Keratinocyte (primary cell): ENCODE data around the gene NR1I2. TPM values are rescaled to one million over a fixed set of nuclear protein-coding genes. Genes with fewer than 3 reads are reported as not detected.

Experiments used
- DNase-seq: peaks from one replicate; pipeline ENCODE4 v3.0.0-alpha.2; 2011; ENCODE audit warnings: low read depth, missing footprints, low spot score
- FAIRE-seq: peaks from 2 replicates; lab custom pipeline; 2011; peaks lifted over from hg19 to GRCh38; lab: Jason Lieb, UNC
- H2AFZ ChIP-seq: 2 replicates; pipeline ENCODE4 v1.6.0; 2012; ENCODE audit warnings: low read length, control low read depth, inconsistent platforms; ENCODE audit not compliant: control insufficient read depth
- H3K27ac ChIP-seq: 2 replicates; pipeline ENCODE4 v1.5.1; 2011; ENCODE audit warnings: low read length; ENCODE audit not compliant: control insufficient read depth, insufficient read depth
- H3K27me3 ChIP-seq: 3 replicates; pipeline ENCODE4 v1.6.0; 2011; ENCODE audit warnings: low read length; ENCODE audit not compliant: control insufficient read depth, insufficient read depth; ENCODE audit errors: extremely low read depth
- H3K36me3 ChIP-seq, 2 experiments: 2 replicates in 1 of 2; 3 replicates in 1 of 2; pipeline ENCODE4 v1.5.1; 2011; ENCODE audit warnings: low read length in 2 of 2, mild to moderate bottlenecking in 1 of 2; ENCODE audit not compliant: control insufficient read depth in 2 of 2, insufficient read depth in 2 of 2; ENCODE audit errors: extremely low read depth in 1 of 2
- H3K4me1 ChIP-seq: 3 replicates; pipeline ENCODE4 v1.5.1; 2011; ENCODE audit warnings: low read length; ENCODE audit not compliant: control insufficient read depth, insufficient read depth; ENCODE audit errors: extremely low read depth
- H3K4me2 ChIP-seq: 3 replicates; pipeline ENCODE4 v1.6.0; 2011; ENCODE audit warnings: low read depth, low read length; ENCODE audit not compliant: control insufficient read depth, insufficient read depth; ENCODE audit errors: extremely low read depth
- H3K4me3 ChIP-seq, 3 experiments: fragments of 200-600 bp in 1 of 3; sonication (generic) in 1 of 3; 2 replicates in 2 of 3; 3 replicates in 1 of 3; pipeline ENCODE4 v1.5.1; 2011 to 2016; ENCODE audit warnings: low read length in 3 of 3, mild to moderate bottlenecking in 3 of 3, control low read depth in 2 of 3, inconsistent platforms in 1 of 3, low read depth in 1 of 3, mixed read lengths in 1 of 3, mixed run types in 1 of 3, moderate library complexity in 1 of 3; ENCODE audit not compliant: control insufficient read depth in 2 of 3, insufficient read depth in 2 of 3; ENCODE audit errors: extremely low read depth in 1 of 3
- H3K79me2 ChIP-seq: 2 replicates; pipeline ENCODE4 v1.6.0; 2012; ENCODE audit warnings: low read length; ENCODE audit not compliant: control insufficient read depth, insufficient read depth
- H3K9ac ChIP-seq: 3 replicates; pipeline ENCODE4 v1.6.0; 2011; ENCODE audit warnings: low read length; ENCODE audit not compliant: control insufficient read depth, insufficient read depth; ENCODE audit errors: extremely low read depth
- H3K9me1 ChIP-seq: 3 replicates; pipeline ENCODE4 v1.6.0; 2011; ENCODE audit warnings: low read length; ENCODE audit not compliant: control insufficient read depth, insufficient read depth; ENCODE audit errors: extremely low read depth
- H3K9me3 ChIP-seq: 2 replicates; pipeline ENCODE4 v1.5.1; 2012; ENCODE audit warnings: low read depth, low read length; ENCODE audit not compliant: control insufficient read depth
- H4K20me1 ChIP-seq: 3 replicates; pipeline ENCODE4 v1.6.0; 2011; ENCODE audit warnings: low read length; ENCODE audit not compliant: control insufficient read depth, insufficient read depth; ENCODE audit errors: extremely low read depth
- EZH2 ChIP-seq: IDR thresholded peaks from one replicate; pipeline ENCODE4 v1.6.1; 2012; ENCODE audit warnings: inconsistent platforms, mild to moderate bottlenecking, low read length, moderate library complexity
- dilution Hi-C: fragments of 300-500 bp; cut with MboI; formaldehyde crosslinking; loops from one replicate; pipeline ENCODE4 v1.7.0; 2020; ENCODE audit warnings: low sequenced_read_pairs; ENCODE audit not compliant: extremely low pct_ligation_motif_present
- polyA plus RNA-seq, 5 experiments: library from polyadenylated mRNA; depleted of rRNA in 3 of 5; stranded (reverse) in 3 of 5; stranded (forward) in 1 of 5; unstranded in 1 of 5; fragments of >200 nt; gene quantifications; 1 replicate in 1 of 5; 2 replicates in 3 of 5; 3 replicates in 1 of 5; pipeline versions ENCODE4 v1.2.1 to v1.2.3, GENCODE V29; 2011 to 2012; ENCODE audit warnings: missing spikeins in 2 of 5, low read depth in 1 of 5, low replicate concordance in 1 of 5
- TF ChIP-seq, protein P1 (sequence below), 3 experiments: IDR thresholded peaks in 1 of 3; conservative IDR thresholded peaks in 1 of 3; optimal IDR thresholded peaks in 1 of 3; 2 replicates in 2 of 3; 3 replicates in 1 of 3; pipeline versions ENCODE3 to v1.5.1; 2011; ENCODE audit warnings: low read length in 3 of 3, mild to moderate bottlenecking in 3 of 3, moderate library complexity in 2 of 3, control low read depth in 1 of 3, inconsistent platforms in 1 of 3; ENCODE audit not compliant: insufficient read depth in 2 of 3; ENCODE audit errors: extremely low read depth in 1 of 3

The NR1I2 gene
- polyA plus RNA-seq, 1 donor (not counting 4 experiments of a cell fraction or from before 2014, with no cell fraction given), result not detected

- Histone ChIP-seq H3K79me2 (no peaks in the 10 kb centered on the region), H3K36me3 (no peaks in the 10 kb centered on the region), H3K9me1 (no peaks in the 10 kb centered on the region), H3K27me3 (no peaks in the 10 kb centered on the region), H4K20me1 (no peaks in the 10 kb centered on the region), H2AFZ (no peak overlapping the region), H3K4me3 (no peak overlapping the region), H3K9me3 (no peaks in the 10 kb centered on the region), H3K27ac (no peak overlapping the region), H3K9ac (no peak overlapping the region), H3K4me1 (no peaks in the 10 kb centered on the region), H3K4me2 (no peak overlapping the region)
- no peak for TF ChIP-seq EZH2
- TF ChIP-seq, protein P1, sequence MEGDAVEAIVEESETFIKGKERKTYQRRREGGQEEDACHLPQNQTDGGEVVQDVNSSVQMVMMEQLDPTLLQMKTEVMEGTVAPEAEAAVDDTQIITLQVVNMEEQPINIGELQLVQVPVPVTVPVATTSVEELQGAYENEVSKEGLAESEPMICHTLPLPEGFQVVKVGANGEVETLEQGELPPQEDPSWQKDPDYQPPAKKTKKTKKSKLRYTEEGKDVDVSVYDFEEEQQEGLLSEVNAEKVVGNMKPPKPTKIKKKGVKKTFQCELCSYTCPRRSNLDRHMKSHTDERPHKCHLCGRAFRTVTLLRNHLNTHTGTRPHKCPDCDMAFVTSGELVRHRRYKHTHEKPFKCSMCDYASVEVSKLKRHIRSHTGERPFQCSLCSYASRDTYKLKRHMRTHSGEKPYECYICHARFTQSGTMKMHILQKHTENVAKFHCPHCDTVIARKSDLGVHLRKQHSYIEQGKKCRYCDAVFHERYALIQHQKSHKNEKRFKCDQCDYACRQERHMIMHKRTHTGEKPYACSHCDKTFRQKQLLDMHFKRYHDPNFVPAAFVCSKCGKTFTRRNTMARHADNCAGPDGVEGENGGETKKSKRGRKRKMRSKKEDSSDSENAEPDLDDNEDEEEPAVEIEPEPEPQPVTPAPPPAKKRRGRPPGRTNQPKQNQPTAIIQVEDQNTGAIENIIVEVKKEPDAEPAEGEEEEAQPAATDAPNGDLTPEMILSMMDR (optimal IDR thresholded peaks at IDR 0.05 in 1 of 3, IDR thresholded peaks at IDR 0.05 in 1 of 3, conservative IDR thresholded peaks at IDR 0.05 in 1 of 3; ENCODE audit: extremely low read depth in 1 of 3, insufficient read depth in 2 of 3, low read length in 3 of 3), result no peak
- DNase-seq, result no peak
- no peak for FAIRE-seq
- dilution Hi-C loops, result no loop called here
Observed at GRCh38 chr3:119794401-119794800, 12.5 kb downstream of the NR1I2 start.

DNA sequence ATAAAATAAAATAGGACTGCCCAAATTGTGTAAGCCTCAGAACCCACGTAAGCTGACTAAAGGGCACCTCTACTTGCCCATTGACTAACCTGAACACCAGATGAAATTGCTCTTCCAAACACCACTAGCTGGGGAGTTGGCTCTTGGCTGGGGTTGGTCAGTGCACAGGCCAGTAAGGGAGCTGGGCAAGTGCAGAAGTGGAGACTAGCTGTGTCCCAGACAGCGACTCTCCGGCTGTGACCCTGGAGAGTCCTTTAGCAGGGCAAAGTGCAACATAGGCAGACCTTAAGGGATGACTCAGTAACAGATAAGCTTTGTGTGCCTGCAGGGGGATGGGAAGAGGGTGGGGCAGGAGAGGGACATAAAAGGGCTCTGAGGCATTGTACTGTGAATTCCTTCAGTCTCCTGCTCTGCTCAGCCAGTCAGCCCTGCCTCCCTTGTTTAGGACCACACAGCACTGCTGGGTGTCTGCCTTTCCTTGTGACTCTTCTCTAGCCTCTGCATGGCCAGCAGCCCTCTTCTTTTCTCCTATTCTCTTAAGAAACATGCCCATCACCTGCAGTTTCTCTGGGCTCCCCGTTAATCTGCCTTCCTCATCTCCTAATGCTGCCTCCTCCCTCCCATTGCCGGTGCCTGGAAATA is 13.2 kb downstream of the NR1I2 start:
- Histone ChIP-seq H3K79me2 (no peaks in the 10 kb centered on the region), H2AFZ (no peak overlapping the region), H3K4me2 (no peak overlapping the region)

More for the DNA sequence above, 13.2 kb downstream of the NR1I2 start:
- Histone ChIP-seq H3K4me1 (no peaks in the 10 kb centered on the region), H3K36me3 (no peaks in the 10 kb centered on the region), H3K9me1 (no peaks in the 10 kb centered on the region), H3K9ac (no peak overlapping the region), H3K27me3 (no peaks in the 10 kb centered on the region), H3K27ac (no peak overlapping the region), H3K9me3 (no peaks in the 10 kb centered on the region), H3K4me3 (no peak overlapping the region), H4K20me1 (no peaks in the 10 kb centered on the region)
- dilution Hi-C loops, result no loop called here
- TF ChIP-seq, protein P1 (optimal IDR thresholded peaks at IDR 0.05 in 1 of 3, IDR thresholded peaks at IDR 0.05 in 1 of 3, conservative IDR thresholded peaks at IDR 0.05 in 1 of 3; ENCODE audit: extremely low read depth in 1 of 3, insufficient read depth in 2 of 3, low read length in 3 of 3), result no peak
- no peak for TF ChIP-seq EZH2
- FAIRE-seq (no peak), DNase-seq (no peak)
